Choroid plexus epithelial cell (primary cell): ENCODE results near the gene PRPF38A.
"Not testable (repeated sequence)": the region's sequence is repeated elsewhere in the genome, so short reads cannot be mapped to it uniquely, and the experiment has no call there.

ENCODE experiments used
- DNase-seq: peaks from one replicate; pipeline ENCODE4 v3.0.0-alpha.2; 2010; ENCODE audit warnings: low read depth
- H3K4me3 ChIP-seq: 2 replicates; pipeline ENCODE4 v1.5.1; 2011; ENCODE audit warnings: low read depth, mild to moderate bottlenecking, control low read depth, low read length, moderate library complexity
- CTCF ChIP-seq: conservative IDR thresholded peaks from 2 replicates; pipeline ENCODE4 v1.5.1; 2011; ENCODE audit warnings: low read depth, mild to moderate bottlenecking, control low read depth, inconsistent platforms, low read length, moderate library complexity

Gene PRPF38A

GRCh38 chr1:52367272-52367671 is 37.1 kb upstream of the PRPF38A start:
- H3K4me3 ChIP-seq = no peak overlapping the region
- TF ChIP-seq CTCF = no peak
- DNase-seq = no peak

GRCh38 chr1:52368383-52369172 is 35.8 kb upstream of the PRPF38A start:
- H3K4me3 ChIP-seq = peak overlapping the region; percentile 55
- peak; percentile 41 for TF ChIP-seq CTCF
- peak; percentile 50 for DNase-seq

- not testable (repeated sequence) for H3K4me3 ChIP-seq, DNase-seq
Measured at GRCh38 chr1:52369851-52370250, 34.6 kb upstream of the PRPF38A start.

GRCh38 chr1:52385376-52385775 is 19.0 kb upstream of the PRPF38A start:
- DNase-seq = no peak
- no peak overlapping the region for H3K4me3 ChIP-seq
- TF ChIP-seq CTCF = no peak

- H3K4me3 ChIP-seq = no peak overlapping the region
- no peak for TF ChIP-seq CTCF
- DNase-seq = no peak
Measured at GRCh38 chr1:52386458-52386857, 17.9 kb upstream of the PRPF38A start.

GRCh38 chr1:52393174-52393573 is 11.2 kb upstream of the PRPF38A start:
- no peak for DNase-seq
- no peak for TF ChIP-seq CTCF
- no peak overlapping the region for H3K4me3 ChIP-seq

- no peak for DNase-seq
- TF ChIP-seq CTCF = no peak
- no peak overlapping the region for H3K4me3 ChIP-seq
Measured at GRCh38 chr1:52399629-52400028, 4.8 kb upstream of the PRPF38A start.
